ENCODE measurements around the gene UPK3A.

The UPK3A gene

DNA sequence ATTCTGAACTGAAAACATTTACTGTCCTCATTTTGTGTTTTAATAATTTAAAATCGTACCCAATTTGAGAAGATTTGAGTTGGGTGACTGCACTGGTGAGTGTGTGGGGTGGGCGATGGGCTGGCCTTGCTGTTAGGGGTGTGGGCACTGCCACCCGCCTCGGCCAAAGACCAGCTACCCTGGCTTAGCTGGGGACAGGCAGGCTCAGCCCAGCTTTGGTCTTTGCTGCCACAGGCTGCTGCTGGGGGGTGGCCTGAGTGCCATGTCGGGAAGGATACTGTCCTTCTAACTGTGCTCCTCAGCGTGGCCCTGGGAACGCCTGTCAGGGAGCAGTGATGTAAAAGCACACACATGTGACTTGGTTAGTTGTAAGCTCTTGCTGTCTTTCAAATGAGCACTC lies 47.3 kb downstream of the UPK3A start:
- no peak for DNase-seq

DNA sequence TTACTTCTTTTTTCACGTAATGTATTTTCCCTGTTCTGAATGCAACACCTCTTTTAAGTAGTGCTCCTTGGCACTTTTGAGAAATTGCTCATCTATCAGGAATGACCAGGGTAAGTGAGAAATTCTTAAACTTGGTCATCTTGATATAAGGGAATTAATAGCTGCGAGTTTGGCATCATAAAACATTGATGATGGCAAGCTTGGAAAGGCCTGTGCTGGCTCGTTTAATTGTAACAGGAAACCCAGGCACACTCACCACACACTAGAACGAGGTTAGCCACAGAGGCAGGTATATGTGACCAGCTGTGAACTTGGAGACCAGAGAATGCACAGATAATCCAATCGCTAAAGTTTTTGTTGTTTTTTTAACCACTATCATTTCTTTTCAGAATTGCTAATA lies 49.3 kb downstream of the UPK3A start:
- no peak for DNase-seq

DNA sequence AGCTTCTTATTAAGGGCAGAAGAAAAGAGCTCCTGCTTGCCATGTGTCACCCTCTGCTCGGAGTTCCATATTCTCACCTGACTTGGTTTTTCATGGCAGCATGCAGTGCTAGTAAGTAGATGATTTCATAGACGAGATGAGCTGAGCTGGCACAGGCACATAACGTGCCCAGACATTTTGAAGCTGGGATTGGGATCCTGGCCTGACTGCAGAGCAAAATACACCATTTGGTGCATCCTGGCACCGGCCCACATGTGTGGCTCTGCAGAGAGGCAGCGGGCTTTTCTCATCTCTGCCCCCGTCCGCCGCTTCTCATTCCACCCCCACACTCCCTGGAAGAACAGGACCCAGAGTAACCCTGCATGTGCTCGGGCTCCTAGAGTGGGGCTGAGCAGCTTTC lies 49.8 kb downstream of the UPK3A start:
- no peak for DNase-seq

DNA sequence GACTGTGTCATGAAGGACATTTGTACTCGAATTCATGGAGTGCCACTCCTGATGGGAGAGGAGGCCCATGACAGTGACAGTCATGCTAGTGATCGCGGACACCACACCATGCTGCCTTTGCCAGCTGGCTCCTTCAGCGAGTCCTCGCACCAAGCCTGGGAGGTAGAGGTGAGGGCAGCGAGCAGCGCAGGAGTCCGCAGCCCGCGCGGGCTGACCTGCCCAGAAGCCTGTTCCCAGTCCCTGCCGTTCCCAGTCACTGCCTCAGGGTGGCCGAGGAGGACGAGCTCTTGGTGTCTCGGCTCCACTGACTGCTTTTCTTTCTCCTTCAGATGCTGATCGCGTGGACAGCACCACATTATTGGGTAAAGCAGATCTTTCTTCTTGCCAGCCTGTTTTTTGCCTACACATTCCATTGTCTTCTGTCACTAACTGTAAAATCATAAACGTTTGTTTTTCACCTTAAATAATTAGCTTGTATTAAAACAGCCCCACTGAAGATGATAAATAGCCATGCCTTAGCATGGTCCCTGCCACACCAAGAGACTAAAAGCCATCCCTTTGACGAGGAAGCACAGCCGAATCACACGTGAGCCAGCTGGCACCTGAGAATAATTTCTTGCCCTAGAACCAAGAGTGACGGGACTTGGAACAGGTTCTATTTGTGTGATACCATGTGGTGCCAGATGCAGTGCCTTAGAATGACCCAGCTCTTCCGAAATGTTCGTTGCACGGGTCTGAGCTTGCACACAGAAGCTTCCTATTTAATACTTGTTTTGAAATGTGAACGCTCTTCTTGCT lies 50.5 kb downstream of the UPK3A start:
- no peak for DNase-seq

DNA sequence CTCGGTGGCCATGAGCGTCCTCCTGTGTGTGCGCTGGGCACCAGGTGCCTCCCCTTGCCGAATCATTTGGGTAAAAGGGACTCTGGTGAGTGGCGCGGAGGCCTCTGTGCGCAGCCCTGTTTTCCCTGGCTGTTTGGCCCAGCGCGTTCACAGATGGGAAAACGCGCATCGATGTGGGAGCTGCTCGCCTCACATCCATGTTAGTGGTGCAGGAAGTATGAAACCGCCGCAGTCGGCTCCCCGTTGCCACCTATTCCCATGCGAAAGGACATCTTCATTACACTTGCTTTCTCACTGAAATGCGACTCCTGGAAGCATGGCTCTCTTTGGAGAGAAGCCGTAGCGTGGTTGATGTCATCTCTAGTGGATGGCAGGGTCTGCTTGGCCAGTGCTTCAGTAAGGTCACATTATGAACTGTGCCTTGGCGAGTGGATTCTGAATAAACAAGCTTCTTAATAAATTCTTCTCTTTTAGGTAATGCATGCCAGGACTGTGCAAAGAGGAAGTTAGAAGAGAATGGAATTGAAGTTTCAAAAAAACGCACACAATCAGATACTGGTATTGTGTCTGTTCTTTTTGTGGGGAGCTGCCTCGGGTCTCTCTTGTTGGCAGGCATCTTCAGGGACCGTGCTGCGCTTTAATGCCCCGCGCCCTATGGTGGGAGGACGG lies 51.2 kb downstream of the UPK3A start:
- DNase-seq: no peak

DNA sequence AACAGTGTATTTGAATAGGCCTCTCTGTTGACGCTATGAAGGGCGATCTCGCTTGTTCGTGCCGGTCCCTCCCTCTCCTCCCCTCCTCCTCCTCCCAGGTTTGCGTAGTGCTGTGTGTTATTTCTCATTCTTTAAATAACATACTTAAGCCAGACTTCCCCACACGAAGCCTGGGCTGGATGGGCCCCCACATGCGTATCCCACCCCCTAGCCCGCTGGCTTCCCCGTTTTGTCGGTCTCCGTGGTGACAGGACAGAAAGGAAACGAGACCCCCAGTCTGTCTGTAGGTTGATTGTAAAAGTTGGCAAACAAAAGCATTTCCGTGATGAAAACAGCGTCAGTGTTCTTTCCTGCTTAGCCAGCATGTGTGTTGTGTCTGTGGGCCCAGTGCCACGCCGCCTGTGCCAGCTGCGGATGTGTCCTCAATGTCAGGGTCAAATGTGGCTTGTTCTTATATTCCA lies 52.3 kb downstream of the UPK3A start:
- peak; percentile 54 to 85 for DNase-seq

DNA sequence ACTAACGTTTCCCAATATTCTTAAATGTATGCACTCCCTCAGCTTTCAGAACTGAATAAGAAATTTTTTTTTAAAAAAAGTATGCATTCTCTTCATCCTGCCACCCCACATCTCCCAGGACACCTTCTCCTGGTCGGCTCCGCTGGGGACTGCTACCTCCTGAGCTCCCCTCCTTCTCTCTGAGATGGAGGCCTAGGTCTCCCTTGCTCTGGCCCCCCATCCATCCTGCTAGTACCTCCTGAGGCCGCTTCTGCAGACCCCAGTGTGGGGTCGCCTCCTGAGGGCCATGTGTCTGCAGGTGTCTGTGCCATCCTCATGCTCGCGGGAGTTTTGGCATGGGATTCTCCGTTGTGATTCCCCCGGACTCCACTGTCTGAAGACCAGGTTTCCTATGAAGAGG lies 52.8 kb downstream of the UPK3A start:
- DNase-seq: no peak

DNA sequence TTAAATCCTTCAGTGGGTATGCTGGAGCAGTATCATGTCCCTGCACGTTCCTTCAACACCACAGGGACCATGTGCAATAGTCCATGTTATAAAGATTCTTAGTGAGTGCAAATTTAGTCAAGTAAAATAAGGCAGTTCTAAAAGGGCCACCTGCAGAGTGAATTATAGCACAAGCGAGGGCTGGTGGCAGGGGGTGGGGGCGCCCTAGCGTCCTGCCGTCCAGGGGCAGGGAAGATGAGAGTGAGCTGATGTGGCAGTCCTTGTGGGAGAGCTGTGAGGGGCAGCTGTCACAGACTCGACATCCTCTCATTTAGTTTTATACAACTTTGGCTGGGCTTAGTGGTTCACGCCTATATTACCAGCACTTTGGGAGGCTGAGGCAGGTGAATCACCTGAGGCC lies 54.0 kb downstream of the UPK3A start:
- no peak for DNase-seq

DNA sequence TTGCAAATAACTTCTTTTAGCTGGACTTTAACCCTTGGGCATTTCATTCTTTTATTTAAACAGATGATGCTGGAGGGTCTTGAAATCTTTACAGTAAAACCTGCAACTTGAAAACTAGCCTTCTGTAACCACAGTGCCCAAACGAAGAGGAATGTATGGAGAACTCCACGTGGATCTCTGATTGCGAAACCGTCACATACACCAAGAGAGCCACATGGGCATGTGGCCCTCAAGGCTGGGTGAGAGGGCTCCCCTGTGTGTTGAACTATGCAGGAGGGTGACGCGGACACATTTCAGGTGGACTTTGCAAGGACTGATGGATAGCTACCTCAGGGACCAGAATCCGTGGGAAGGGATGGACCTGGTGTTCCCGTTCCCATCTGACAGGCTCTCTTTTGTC lies 55.6 kb downstream of the UPK3A start:
- DNase-seq: no peak

DNA sequence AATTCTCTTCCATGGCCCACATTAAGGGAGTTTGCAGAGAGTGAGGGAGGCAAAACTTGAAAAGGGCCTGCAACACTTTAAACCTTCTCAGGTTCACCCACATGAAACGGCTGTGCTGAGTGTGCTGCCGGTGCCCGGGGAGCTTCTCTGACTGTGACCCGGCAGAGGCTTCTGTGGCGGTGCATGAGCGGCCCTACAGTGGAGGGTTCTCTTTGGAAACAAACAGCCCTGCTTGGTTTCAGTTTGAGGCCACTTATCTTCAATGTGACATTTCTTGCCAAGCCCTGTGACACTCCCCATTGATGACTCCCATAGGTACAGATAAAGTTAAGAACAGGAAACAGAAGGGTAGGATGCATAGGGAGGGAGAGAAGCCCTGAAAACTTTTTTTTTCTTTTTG lies 56.7 kb downstream of the UPK3A start:
- DNase-seq: no peak

DNA sequence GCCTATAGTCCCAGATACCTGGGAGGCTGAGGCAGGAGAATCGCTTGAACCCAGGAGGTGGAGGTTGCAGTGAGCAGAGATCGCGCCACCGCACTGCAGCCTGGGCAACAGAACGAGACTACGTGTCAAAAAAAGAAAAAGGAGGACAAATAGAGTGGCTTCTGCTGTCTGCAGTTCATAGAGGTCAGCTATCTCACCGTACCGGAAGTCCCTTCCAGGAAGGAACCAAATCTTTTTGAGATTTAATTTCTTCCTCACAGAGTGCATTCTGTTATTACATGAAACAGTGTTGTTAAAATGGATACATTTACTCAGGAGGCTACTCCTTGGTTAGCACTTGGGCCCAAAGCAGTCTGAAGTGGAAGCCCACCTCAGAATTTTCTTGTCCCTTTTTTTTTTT lies 58.4 kb downstream of the UPK3A start:
- DNase-seq: no peak

DNA sequence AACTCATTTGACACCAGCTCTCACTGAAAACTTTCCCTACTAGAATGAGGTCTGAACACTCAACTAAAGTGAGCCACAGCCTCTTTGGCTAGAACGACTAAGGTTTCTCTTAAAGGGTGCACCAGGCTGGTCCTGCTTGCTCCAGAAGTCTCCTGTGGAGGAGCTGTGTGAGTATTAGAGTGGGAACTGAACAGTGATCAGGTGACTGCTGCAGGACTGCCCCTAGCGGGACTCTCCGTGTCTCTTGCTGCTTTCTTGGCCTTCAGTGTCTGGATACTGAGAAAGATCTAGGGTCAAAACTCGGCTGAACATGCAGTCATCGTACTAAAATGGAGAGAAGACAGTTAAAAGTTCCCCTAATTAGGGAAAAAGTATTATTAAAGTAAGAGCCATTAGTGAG lies 59.6 kb downstream of the UPK3A start:
- no peak for DNase-seq
